Cardiac fibroblast (primary cell): ENCODE data around the gene VCAM1.
A peak's percentile ranks its signal among the peaks of the same experiment; 100 is the strongest.

Source experiments
- DNase-seq, 2 donors: peaks; one replicate each; pipeline versions ENCODE4 v3.0.0 to v3.0.0-alpha.2; 2010; ENCODE audit warnings: low read depth in 2 of 2
- H3K4me3 ChIP-seq, 2 donors: replicated peaks in 1 of 2; 1 replicate in 1 of 2; 2 replicates in 1 of 2; pipeline ENCODE4 v1.5.1; 2011; ENCODE audit warnings: low read depth in 2 of 2, low read length in 2 of 2, mild to moderate bottlenecking in 2 of 2, moderate library complexity in 1 of 2
- TF ChIP-seq, protein P1 (sequence below): IDR thresholded peaks from one replicate; pipeline ENCODE4 v1.5.1; 2011; ENCODE audit warnings: low read depth, mild to moderate bottlenecking, low read length, inconsistent platforms

Gene VCAM1

DNA sequence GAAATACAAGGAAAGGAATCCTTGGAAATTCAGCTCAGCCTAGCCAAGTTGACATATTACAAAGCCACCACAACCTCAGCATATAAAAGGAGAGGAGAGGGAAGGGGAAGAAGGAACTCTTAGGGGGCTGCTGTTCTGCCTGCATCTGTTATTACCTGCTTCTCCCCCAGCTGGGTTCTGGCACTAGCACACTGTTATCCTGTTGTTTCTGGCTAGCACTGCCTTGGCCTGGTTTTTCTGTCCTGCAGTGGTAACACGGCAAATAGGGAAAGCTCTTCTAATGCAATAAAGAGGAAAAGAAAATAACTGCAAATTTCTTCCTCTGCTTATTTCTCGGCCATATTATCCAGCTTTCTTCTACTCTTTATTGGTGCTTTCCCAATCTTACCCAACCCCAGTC lies 16.5 kb upstream of the VCAM1 start:
- TF ChIP-seq, protein P1, sequence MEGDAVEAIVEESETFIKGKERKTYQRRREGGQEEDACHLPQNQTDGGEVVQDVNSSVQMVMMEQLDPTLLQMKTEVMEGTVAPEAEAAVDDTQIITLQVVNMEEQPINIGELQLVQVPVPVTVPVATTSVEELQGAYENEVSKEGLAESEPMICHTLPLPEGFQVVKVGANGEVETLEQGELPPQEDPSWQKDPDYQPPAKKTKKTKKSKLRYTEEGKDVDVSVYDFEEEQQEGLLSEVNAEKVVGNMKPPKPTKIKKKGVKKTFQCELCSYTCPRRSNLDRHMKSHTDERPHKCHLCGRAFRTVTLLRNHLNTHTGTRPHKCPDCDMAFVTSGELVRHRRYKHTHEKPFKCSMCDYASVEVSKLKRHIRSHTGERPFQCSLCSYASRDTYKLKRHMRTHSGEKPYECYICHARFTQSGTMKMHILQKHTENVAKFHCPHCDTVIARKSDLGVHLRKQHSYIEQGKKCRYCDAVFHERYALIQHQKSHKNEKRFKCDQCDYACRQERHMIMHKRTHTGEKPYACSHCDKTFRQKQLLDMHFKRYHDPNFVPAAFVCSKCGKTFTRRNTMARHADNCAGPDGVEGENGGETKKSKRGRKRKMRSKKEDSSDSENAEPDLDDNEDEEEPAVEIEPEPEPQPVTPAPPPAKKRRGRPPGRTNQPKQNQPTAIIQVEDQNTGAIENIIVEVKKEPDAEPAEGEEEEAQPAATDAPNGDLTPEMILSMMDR = no peak
- no peak for DNase-seq
- H3K4me3 ChIP-seq = no peak overlapping the region

DNA sequence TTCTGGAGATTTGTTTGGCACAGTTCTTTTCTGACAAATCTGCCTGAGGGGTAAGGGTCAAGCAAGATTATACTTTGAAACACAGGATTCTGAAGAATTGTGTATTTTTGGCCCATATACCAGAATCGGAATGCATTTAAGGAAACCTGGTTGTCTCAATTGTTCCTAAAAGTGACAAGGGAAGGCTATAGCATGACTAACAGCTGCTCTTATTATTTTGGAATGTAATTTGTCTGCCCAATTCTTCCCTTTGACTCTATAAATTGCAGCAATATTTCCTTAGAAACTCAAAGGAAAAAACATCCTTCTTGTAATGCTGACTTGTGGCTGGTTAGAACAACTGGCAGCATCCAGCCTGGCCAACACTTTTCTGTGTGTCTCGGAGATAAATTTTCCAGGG lies 15.8 kb upstream of the VCAM1 start:
- TF ChIP-seq, protein P1 = no peak
- DNase-seq = peak; percentile 59 to 69
- no peak overlapping the region for H3K4me3 ChIP-seq

DNA sequence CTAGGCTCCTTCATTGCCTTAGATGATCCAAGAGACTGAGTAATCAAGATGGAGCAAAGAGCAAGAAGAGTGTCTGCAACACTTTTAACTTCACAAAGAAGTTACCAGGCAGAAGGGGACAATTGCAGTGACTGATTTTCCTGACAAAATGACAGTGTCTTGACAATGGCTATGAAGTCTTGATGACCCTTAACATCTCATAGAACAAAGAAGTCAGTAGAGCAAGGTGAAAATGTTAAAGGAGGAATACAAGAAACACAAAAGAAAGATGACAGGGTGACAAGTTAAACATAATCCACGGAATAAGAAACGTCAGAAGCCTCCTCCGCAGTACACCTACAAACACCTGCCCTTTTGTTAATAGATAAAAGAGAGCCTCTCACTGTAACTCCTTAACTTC lies 15.1 kb upstream of the VCAM1 start:
- TF ChIP-seq, protein P1 = no peak

DNA sequence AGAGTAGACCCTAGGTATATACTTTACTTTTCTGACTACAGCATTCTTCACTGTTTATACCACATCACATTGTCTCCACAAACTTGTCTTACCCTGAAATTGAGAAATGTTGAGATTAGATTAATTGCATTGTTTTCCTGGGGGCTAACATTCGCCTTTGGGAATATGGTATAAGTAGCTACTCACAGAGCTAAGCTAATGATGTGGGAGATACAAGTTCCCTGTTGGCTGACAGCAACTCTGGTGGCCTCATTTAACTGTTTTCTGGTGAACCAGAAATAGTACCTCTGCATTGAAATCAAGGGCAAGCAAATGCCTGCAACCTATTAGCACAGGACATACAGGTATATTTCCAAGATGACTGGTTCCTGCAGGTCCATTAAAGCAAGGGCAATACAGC lies 13.2 kb upstream of the VCAM1 start:
- no peak overlapping the region for H3K4me3 ChIP-seq
- TF ChIP-seq, protein P1 = no peak
- DNase-seq = no peak

More for the DNA sequence above, 15.1 kb upstream of the VCAM1 start:
- H3K4me3 ChIP-seq = no peak overlapping the region
- no peak for DNase-seq

DNA sequence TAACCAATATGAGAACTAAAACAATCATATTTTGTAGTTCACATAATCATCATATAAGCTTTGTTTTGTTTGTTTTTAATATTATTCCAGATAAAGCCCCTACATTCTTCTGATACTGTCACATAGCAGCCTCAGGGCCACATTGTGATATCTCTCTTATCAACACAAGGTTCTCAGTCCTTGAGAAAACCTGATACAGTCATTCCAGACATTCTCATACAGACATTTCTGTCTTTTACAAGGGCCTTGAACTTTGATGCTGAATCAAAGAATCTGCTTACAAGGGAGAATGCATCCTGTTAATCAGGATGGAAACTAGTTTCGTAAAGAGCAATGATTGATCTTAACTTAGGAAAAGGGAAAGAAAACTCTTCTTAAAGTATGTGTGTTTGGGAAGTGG lies 12.7 kb upstream of the VCAM1 start:
- TF ChIP-seq, protein P1 = no peak
- DNase-seq = no peak
- H3K4me3 ChIP-seq = no peak overlapping the region

DNA sequence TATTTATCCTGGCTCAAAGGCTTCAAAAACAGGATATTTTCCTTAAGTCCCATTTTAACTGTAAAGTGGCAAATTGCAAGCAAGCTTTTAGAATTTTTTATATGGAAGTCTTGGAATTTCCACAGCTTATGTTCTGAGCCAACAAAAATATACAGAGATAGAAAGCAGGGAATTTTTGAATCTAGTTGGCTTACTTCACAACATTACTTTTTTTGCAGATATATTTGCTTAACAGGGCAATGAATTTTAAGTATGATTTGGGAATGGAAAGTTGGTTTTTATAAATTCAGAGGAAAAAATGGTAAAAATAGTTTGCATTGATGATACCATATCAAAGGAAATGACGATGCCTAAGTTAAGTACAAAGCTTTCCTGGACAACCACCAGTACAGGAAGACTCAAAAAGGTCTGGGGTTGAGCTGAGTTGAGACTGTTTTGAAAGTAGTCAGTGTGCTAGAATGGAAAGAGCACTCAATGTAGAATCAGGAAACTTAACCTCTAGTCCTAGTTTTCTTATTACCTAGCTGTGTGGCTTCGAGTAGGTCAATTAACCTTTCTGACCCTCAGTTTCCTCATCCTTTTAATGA lies 11.0 kb upstream of the VCAM1 start:
- TF ChIP-seq, protein P1 = no peak
- DNase-seq = peak; percentile 12 to 49
- H3K4me3 ChIP-seq = no peak overlapping the region
